DMS53 treated with DMSO at 0.1 percent for 48 hours (cell line): ENCODE measurements around the gene TMEM229B.

Experiments used
- DNase-seq: peaks from one replicate; lab custom pipeline; 2025; ENCODE audit not compliant: unreplicated experiment; lab: John Stamatoyannopoulos, UW

The TMEM229B gene

DNA sequence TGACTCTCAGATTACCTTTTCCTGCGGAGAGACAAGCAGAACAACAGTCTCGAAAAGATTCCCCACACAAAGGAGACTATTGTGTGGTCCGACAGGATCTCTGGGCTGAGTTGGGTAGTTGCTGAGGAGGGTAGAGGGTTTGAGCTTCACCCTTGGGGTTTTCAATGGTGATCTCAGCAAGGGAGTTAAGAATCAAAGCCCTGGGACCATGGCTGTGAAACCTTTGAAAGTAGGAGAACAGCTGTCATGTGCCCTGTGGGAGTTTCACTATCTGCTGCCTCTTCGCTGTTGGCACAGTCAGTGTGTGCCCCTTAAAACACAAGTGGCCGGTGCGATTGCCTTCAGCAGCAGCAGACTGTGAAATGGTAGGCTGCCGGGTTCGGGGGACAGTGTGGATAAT lies 62.4 kb downstream of the TMEM229B start:
- DNase-seq: no peak

DNA sequence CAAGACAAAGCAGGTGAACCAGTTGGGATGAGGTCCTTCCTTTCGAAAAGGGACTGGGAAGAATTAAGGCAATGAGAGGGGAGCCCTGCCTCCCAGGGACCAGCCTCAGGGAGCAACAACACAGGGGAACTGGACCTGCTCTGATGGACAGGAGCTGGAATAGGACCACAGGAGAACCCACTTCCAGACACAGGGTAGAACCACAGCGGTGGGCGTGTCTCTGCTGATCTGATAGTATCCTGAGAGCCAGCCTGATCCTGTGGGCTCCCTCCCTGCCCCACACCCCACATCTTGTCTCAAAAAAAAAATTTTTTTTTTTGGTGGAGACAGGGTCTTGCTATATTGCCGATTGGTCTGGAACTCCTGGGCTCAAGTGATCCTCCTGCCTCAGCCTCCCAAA lies 62.9 kb downstream of the TMEM229B start:
- DNase-seq: no peak

DNA sequence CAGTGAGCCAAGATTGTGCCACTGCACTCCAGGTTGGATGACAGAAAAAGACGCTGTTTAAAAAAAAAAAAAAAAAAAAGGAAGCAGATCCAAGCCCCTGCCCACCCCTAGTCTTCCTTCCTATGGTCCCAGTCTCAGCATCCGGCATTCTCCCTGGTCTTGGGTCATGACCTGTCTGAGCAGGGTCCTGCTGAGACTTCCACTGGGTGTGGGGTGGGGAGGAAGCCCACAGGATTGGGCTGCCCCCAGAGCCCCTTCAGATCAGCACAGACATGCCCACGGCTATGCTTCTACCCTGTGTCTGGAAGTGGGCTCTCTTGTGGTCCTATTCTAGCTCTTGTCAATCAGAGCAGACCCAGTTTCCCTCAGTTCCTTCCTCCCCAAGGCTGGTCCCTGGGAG lies 64.0 kb downstream of the TMEM229B start:
- no peak for DNase-seq

DNA sequence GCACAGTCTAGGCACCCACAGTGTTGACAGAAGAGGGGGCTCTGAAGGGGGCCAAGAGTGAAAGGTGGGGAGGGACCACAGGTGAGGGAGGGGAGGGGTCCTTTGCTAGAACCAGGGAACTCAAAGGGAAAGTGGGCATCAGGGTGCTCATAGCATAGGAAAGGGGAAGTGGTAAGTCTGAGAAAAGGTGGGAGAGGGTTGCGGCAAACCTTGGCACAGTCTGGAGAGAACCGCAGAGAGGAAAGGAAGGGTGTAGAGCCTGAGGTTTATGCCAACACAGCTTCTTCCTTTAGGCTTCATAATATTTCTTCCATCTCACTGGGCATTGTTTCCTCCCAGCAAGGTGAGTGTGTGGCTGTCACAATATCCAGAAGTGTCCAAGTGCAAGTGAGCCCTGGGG lies 65.1 kb downstream of the TMEM229B start:
- no peak for DNase-seq

DNA sequence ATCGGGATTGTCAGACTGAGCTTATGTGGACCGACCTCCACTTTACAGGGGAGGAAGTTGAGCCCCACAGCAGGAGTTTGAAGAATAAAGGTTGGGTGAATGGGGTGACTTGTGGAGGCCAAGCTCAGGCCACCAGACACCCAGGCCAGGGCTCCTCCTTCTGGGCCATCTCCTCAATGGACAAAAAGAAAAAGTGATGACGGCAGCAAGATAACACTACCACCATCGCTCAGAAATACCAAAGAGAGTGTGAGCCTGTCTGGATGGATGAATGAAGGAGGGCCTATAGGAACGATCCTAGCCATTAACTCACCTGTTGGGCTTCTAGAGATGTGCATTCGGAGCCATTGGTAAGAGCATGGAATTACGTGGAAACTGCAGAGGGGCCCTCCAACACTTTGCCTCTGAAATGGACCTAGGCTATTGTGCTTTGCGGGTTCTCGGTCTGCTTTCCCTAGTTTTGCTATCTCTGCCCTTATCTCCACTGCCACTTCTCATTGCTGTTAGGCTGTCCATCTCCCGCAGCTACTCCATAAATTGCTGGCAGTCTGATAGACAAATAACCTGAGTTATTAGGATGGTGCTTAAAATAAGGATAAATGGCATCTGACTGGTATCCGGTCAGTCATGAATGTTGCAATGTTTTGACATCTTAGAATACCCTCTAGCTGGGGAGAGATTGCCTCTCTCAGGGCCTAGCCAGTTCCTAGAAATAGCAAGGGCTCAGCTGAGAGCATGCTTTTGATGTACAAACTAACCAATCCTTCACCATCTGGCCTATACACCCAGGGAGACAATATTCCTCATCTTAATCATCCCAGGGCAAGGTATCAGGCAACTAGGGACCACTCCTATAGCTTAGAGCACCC lies 66.9 kb downstream of the TMEM229B start:
- DNase-seq: no peak
